HepG2 (cell line): Measurements from ENCODE around the gene ZFAND2B. TPM values are rescaled to one million over a fixed set of nuclear protein-coding genes. Genes with fewer than 3 reads are reported as not detected.

ENCODE experiments used
- ATAC-seq: fragments of 200-7000 bp; cut with Tn5 transposase; 3 replicates; pipeline ENCODE4 v1.9.1; 2020; ENCODE audit warnings: mild to moderate bottlenecking, moderate library complexity
- BruUV-seq: library from RNA; stranded (reverse); fragments of 400-500 nt; replicated peaks from 2 replicates; lab custom pipeline; 2021; lab: Mats Ljungman, UMichigan
- CTCF ChIA-PET: fragments of 300-600 bp; formaldehyde crosslinking; extraction: SDS; loops from one replicate; lab custom pipeline; 2021; ENCODE audit warnings: low total read pairs, inconsistent platforms, low intra/inter-chr PET ratio; lab: Yijun Ruan, JAX
- POLR2A ChIA-PET: fragments of 350-600 bp; sonication (Branson Sonifier 250); formaldehyde crosslinking; loops from one replicate; lab custom pipeline; 2020; ENCODE audit warnings: antibody characterized with exemption, inconsistent platforms; lab: Yijun Ruan, JAX
- DNase-seq: peaks from one replicate; pipeline ENCODE4 v3.0.0-alpha.2; 2015; ENCODE audit warnings: low spot score
- FAIRE-seq: peaks from 3 replicates; lab custom pipeline; 2011; peaks lifted over from hg19 to GRCh38; lab: Jason Lieb, UNC
- H2AFZ ChIP-seq: one replicate; pipeline ENCODE4 v1.6.1; 2011; ENCODE audit warnings: low read length, inconsistent platforms
- H3K27ac ChIP-seq: fragments of 300-600 bp; 3 replicates; pipeline ENCODE4 v1.8.0; 2011; ENCODE audit warnings: mixed run types, mild to moderate bottlenecking, mixed read lengths, low read length, inconsistent platforms; ENCODE audit not compliant: insufficient read depth; ENCODE audit errors: extremely low read length
- H3K27me3 ChIP-seq, 2 experiments: fragments of 200-600 bp in 1 of 2; 2 replicates in 1 of 2; 3 replicates in 1 of 2; pipeline versions ENCODE4 v1.6.0 to v1.8.0; 2011; ENCODE audit warnings: low read length in 2 of 2, mild to moderate bottlenecking in 2 of 2, moderate library complexity in 2 of 2, inconsistent platforms in 1 of 2; ENCODE audit not compliant: insufficient read depth in 2 of 2, control insufficient read depth in 1 of 2
- H3K36me3 ChIP-seq, 2 experiments: fragments of 200-600 bp in 1 of 2; replicated peaks in 1 of 2; 2 replicates in 1 of 2; 3 replicates in 1 of 2; pipeline versions ENCODE4 v1.5.1 to v1.8.0; 2011; ENCODE audit warnings: low read length in 2 of 2, inconsistent platforms in 1 of 2; ENCODE audit not compliant: insufficient read depth in 2 of 2, control insufficient read depth in 1 of 2
- H3K4me1 ChIP-seq: 2 replicates; pipeline ENCODE4 v1.5.1; 2012; ENCODE audit warnings: low read length, inconsistent platforms; ENCODE audit not compliant: insufficient read depth
- H3K4me2 ChIP-seq: 2 replicates; pipeline ENCODE4 v1.6.0; 2011; ENCODE audit warnings: low read depth, low read length, inconsistent platforms
- H3K4me3 ChIP-seq, 3 experiments: fragments of 200-600 bp in 1 of 3; sonication (generic), shearing (Covaris generic) in 1 of 3; replicated peaks in 1 of 3; 2 replicates each; pipeline ENCODE4 v1.5.1; 2011 to 2016; ENCODE audit warnings: low read length in 3 of 3, inconsistent platforms in 2 of 3, low read depth in 2 of 3, mild to moderate bottlenecking in 2 of 3, control low read depth in 1 of 3, mixed read lengths in 1 of 3; ENCODE audit not compliant: insufficient read depth in 1 of 3
- H3K79me2 ChIP-seq: one replicate; pipeline ENCODE4 v1.6.1; 2011; ENCODE audit warnings: low read length, inconsistent platforms; ENCODE audit not compliant: insufficient read depth
- H3K9ac ChIP-seq: 2 replicates; pipeline ENCODE4 v1.6.0; 2011; ENCODE audit warnings: mild to moderate bottlenecking, low read depth, low read length, inconsistent platforms; ENCODE audit not compliant: insufficient read depth
- H3K9me3 ChIP-seq: 2 replicates; pipeline ENCODE4 v1.5.1; 2012; ENCODE audit warnings: mild to moderate bottlenecking, low read length
- H4K20me1 ChIP-seq: 2 replicates; pipeline ENCODE4 v1.6.0; 2011; ENCODE audit warnings: inconsistent platforms, mild to moderate bottlenecking, low read length, moderate library complexity; ENCODE audit not compliant: insufficient read depth
- AGO2 ChIP-seq: fragments of 200-400 bp; formaldehyde crosslinking; optimal IDR thresholded peaks from 2 replicates; pipeline ENCODE3; 2017; ENCODE audit warnings: mild to moderate bottlenecking, low read depth, low read length, moderate library complexity
- ATF5 ChIP-seq: sonication (generic); formaldehyde crosslinking; IDR thresholded peaks from 2 replicates; pipeline ENCODE4 v1.4.0; 2020; ENCODE audit warnings: mild to moderate bottlenecking, low read depth, missing genetic modification reagents
- DMAP1 ChIP-seq: IDR thresholded peaks from 2 replicates; pipeline ENCODE4 v1.6.1; 2016
- FIP1L1 ChIP-seq: fragments of 200-400 bp; formaldehyde crosslinking; IDR thresholded peaks from 2 replicates; pipeline ENCODE4 v1.6.1; 2018; ENCODE audit warnings: low read depth, mild to moderate bottlenecking, low read length, moderate library complexity, borderline replicate concordance; ENCODE audit not compliant: insufficient read depth
- GFI1 ChIP-seq: sonication (generic); formaldehyde crosslinking; IDR thresholded peaks from 2 replicates; pipeline ENCODE4 v1.5.0; 2020; ENCODE audit warnings: missing genetic modification reagents, mild to moderate bottlenecking, borderline replicate concordance
- GTF2F1 ChIP-seq: fragments of 150-350 bp; IDR thresholded peaks from 2 replicates; pipeline ENCODE4 v1.6.1; 2014; ENCODE audit warnings: low read length
- RELA ChIP-seq: sonication (generic); formaldehyde crosslinking; IDR thresholded peaks from 2 replicates; pipeline ENCODE4 v1.4.0; 2020; ENCODE audit warnings: missing genetic modification reagents
- TOPORS ChIP-seq: sonication (generic); formaldehyde crosslinking; IDR thresholded peaks from 2 replicates; pipeline ENCODE4 v1.8.0; 2023; ENCODE audit warnings: mild to moderate bottlenecking, missing genetic modification reagents
- ZFP37 ChIP-seq: sonication (generic); formaldehyde crosslinking; IDR thresholded peaks from 2 replicates; pipeline ENCODE4 v1.4.0; 2020; ENCODE audit warnings: missing genetic modification reagents, borderline replicate concordance
- ZNF205 ChIP-seq: IDR thresholded peaks from 2 replicates; pipeline ENCODE4 v1.6.1; 2018; ENCODE audit warnings: missing biosample characterization, missing genetic modification reagents
- ZNF253 ChIP-seq: sonication (generic); formaldehyde crosslinking; IDR thresholded peaks from 2 replicates; pipeline ENCODE4 v1.8.0; 2022; ENCODE audit warnings: mild to moderate bottlenecking, missing genetic modification reagents, borderline replicate concordance
- ZNF30 ChIP-seq: sonication (generic); formaldehyde crosslinking; IDR thresholded peaks from 2 replicates; pipeline ENCODE4 v1.5.0; 2020; ENCODE audit warnings: mild to moderate bottlenecking, missing genetic modification reagents
- ZNF7 ChIP-seq: IDR thresholded peaks from 2 replicates; pipeline ENCODE4 v1.6.1; 2016; ENCODE audit warnings: missing biosample characterization, missing genetic modification reagents
- ZNF720 ChIP-seq: sonication (generic); formaldehyde crosslinking; IDR thresholded peaks from 2 replicates; pipeline ENCODE4 v1.4.0; 2020; ENCODE audit warnings: missing genetic modification reagents
- WGBS: methylation state at CpG from one replicate; pipeline ENCODE4 v1.1.6; 2017; ENCODE audit warnings: low lambda C conversion rate; 5-methylcytosine and 5-hydroxymethylcytosine counted together
- in situ Hi-C: cut with HindIII; loops from 2 replicates; pipeline ENCODE4 v1.10.0; 2017; ENCODE audit warnings: low pct_unique_long_range_greater_than_20kb; ENCODE audit not compliant: extremely low pct_ligation_motif_present
- intact Hi-C: fragments of 100-400 bp; cut with micrococcal nuclease; formaldehyde crosslinking; loops from one replicate; pipeline ENCODE4 v1.10.0; 2022; ENCODE audit not compliant: unreplicated experiment
- polyA plus RNA-seq, 8 experiments: library from polyadenylated mRNA; depleted of rRNA in 3 of 8; stranded (reverse) in 7 of 8; unstranded in 1 of 8; fragments of >200 nt; fragmentation: Illumina TruSeq in 4 of 8; extraction: Trizol in 4 of 8; gene quantifications; 2 replicates each; pipeline versions ENCODE4 v1.2.1 to v1.2.3, GENCODE V29; 2011 to 2016; ENCODE audit warnings: low read depth in 4 of 8, missing spikeins in 1 of 8, mixed read lengths in 1 of 8; ENCODE audit not compliant: insufficient read depth in 1 of 8
- total RNA-seq, 5 experiments: library from RNA; depleted of rRNA; stranded (reverse); fragments of >200 nt; fragmentation: Illumina TruSeq; extraction: Trizol; gene quantifications; 2 replicates each; pipeline ENCODE4 v1.2.3, GENCODE V29; 2016; ENCODE audit warnings: low read depth in 1 of 5
- TF ChIP-seq, protein P1 (sequence below): sonication (generic); formaldehyde crosslinking; IDR thresholded peaks from 2 replicates; pipeline ENCODE4 v1.5.0; 2020; ENCODE audit warnings: missing genetic modification reagents
- TF ChIP-seq, protein P2 (sequence below): sonication (generic); formaldehyde crosslinking; IDR thresholded peaks from 2 replicates; pipeline ENCODE4 v1.9.0; 2021; ENCODE audit warnings: missing genetic modification reagents, mild to moderate bottlenecking, borderline replicate concordance
- TF ChIP-seq, protein P3 (sequence below): IDR thresholded peaks from 2 replicates; pipeline ENCODE4 v1.6.1; 2016; ENCODE audit warnings: mild to moderate bottlenecking, missing biosample characterization, missing genetic modification reagents

The ZFAND2B gene
- total and polyA plus RNA-seq, 2 of the 13 experiments (the other 11 are each of a cell fraction or from before 2014, with no cell fraction given), result 53.3 to 115 TPM

- no peak for FAIRE-seq
- Histone ChIP-seq H3K27me3 (no peaks in the 10 kb centered on the region; a peak in 1 of 5 replicates), H3K4me2 (no peak overlapping the region), H3K9ac (no peak overlapping the region), H3K4me1 (peaks cover 69% of the 10 kb centered on the region), H3K79me2 (peaks cover 6% of the 10 kb centered on the region), H4K20me1 (no peaks in the 10 kb centered on the region), H2AFZ (no peak overlapping the region), H3K9me3 (no peaks in the 10 kb centered on the region), H3K4me3 (no peak overlapping the region), H3K27ac (peak overlapping the region; percentile 38), H3K36me3 (peaks cover 34 to 58% of the 10 kb centered on the region in 2 experiments)
- no TSS peak for BruUV-seq
- ChIA-PET POLR2A (interaction anchor here (1.0 to 3.4 kb wide), 7 partner anchors 10 to 51 kb away, joined by 4 to 20 read pairs (median 7); partner anchors contain the start of genes ANKZF1, ATG9A, CNPPD1 and NHEJ1), CTCF (interaction anchor here (1.3 to 2.5 kb wide), 3 partner anchors 39 to 51 kb away, joined by 3 to 28 read pairs (median 17); partner anchors contain the start of gene NHEJ1)
- ATAC-seq, result no peak
- WGBS, result 95% methylated on average over 9 of the region's 9 CpGs
- intact Hi-C loops (loop anchor here (1.0 kb wide), 1 partner anchor 40 kb away; no protein-coding TSS in a partner anchor), in situ Hi-C loops (no loop called here)
- DNase-seq, result no peak
- TF ChIP-seq RELA (CRISPR knock-in tag), result no peak
- 0 out of 2 replicates have a peak, but pooled peaks have one; percentile 50 for TF ChIP-seq TOPORS
- no peak for TF ChIP-seq DMAP1 (CRISPR knock-in tag)
- TF ChIP-seq ATF5 (CRISPR knock-in tag), result no peak
- no peak for TF ChIP-seq ZFP37 (CRISPR knock-in tag)
- no peak for TF ChIP-seq ZNF253 (CRISPR knock-in tag)
- TF ChIP-seq, protein P1, sequence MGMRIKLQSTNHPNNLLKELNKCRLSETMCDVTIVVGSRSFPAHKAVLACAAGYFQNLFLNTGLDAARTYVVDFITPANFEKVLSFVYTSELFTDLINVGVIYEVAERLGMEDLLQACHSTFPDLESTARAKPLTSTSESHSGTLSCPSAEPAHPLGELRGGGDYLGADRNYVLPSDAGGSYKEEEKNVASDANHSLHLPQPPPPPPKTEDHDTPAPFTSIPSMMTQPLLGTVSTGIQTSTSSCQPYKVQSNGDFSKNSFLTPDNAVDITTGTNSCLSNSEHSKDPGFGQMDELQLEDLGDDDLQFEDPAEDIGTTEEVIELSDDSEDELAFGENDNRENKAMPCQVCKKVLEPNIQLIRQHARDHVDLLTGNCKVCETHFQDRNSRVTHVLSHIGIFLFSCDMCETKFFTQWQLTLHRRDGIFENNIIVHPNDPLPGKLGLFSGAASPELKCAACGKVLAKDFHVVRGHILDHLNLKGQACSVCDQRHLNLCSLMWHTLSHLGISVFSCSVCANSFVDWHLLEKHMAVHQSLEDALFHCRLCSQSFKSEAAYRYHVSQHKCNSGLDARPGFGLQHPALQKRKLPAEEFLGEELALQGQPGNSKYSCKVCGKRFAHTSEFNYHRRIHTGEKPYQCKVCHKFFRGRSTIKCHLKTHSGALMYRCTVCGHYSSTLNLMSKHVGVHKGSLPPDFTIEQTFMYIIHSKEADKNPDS (CRISPR knock-in tag), result no peak
- no peak for TF ChIP-seq ZNF205 (CRISPR knock-in tag)
- TF ChIP-seq, protein P2, sequence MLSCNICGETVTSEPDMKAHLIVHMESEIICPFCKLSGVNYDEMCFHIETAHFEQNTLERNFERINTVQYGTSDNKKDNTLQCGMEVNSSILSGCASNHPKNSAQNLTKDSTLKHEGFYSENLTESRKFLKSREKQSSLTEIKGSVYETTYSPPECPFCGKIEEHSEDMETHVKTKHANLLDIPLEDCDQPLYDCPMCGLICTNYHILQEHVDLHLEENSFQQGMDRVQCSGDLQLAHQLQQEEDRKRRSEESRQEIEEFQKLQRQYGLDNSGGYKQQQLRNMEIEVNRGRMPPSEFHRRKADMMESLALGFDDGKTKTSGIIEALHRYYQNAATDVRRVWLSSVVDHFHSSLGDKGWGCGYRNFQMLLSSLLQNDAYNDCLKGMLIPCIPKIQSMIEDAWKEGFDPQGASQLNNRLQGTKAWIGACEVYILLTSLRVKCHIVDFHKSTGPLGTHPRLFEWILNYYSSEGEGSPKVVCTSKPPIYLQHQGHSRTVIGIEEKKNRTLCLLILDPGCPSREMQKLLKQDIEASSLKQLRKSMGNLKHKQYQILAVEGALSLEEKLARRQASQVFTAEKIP (CRISPR knock-in tag), result no peak
- TF ChIP-seq ZNF30 (CRISPR knock-in tag), result no peak
- TF ChIP-seq, protein P3, sequence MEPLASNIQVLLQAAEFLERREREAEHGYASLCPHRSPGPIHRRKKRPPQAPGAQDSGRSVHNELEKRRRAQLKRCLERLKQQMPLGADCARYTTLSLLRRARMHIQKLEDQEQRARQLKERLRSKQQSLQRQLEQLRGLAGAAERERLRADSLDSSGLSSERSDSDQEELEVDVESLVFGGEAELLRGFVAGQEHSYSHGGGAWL (CRISPR knock-in tag), result no peak
- TF ChIP-seq AGO2, result peak; percentile 19
- TF ChIP-seq FIP1L1, result no peak
- no peak for TF ChIP-seq ZNF7 (CRISPR knock-in tag)
- 0 out of 2 replicates have a peak, but pooled peaks have one; percentile 21 for TF ChIP-seq GFI1 (CRISPR knock-in tag)
- no peak for TF ChIP-seq GTF2F1
- no peak for TF ChIP-seq ZNF720 (CRISPR knock-in tag)
These were observed 4.3 kb downstream of the ZFAND2B start for GRCh38 chr2:219210886-219211362.
